GM23338 (cell line): ENCODE measurements around the gene FAHD1. TPM values are rescaled to one million over a fixed set of nuclear protein-coding genes. Genes with fewer than 3 reads are reported as not detected.

Experiments
- ATAC-seq: fragments of 200-7000 bp; cut with Tn5 transposase; 3 replicates; pipeline ENCODE4 v1.9.1; 2020
- DNase-seq: peaks from one replicate; pipeline ENCODE4 v3.0.0-alpha.2; 2015; ENCODE audit warnings: low spot score
- H2AFZ ChIP-seq: fragments of 200-600 bp; sonication (generic); 2 replicates; pipeline ENCODE4 v1.8.0; 2016; ENCODE audit warnings: antibody characterized with exemption, mild to moderate bottlenecking, moderate library complexity
- H3F3A ChIP-seq: fragments of 200-600 bp; sonication (generic); replicated peaks from 2 replicates; pipeline ENCODE4 v1.8.0; 2017; ENCODE audit warnings: antibody characterized with exemption, mixed run types, low read depth
- H3K27ac ChIP-seq: fragments of 200-600 bp; sonication (generic); 2 replicates; pipeline ENCODE4 v1.6.1; 2016; ENCODE audit warnings: low read depth
- H3K27me3 ChIP-seq: fragments of 200-600 bp; sonication (generic); 2 replicates; pipeline ENCODE4 v1.8.0; 2016; ENCODE audit warnings: mild to moderate bottlenecking, mixed run types, moderate library complexity; ENCODE audit not compliant: insufficient read depth
- H3K36me3 ChIP-seq: fragments of 200-600 bp; sonication (generic); 2 replicates; pipeline ENCODE4 v1.8.0; 2016; ENCODE audit warnings: mild to moderate bottlenecking; ENCODE audit not compliant: insufficient read depth
- H3K4me1 ChIP-seq: fragments of 200-600 bp; sonication (generic); 2 replicates; pipeline ENCODE4 v1.8.0; 2016; ENCODE audit warnings: mild to moderate bottlenecking, moderate library complexity; ENCODE audit not compliant: insufficient read depth
- H3K4me2 ChIP-seq: fragments of 200-600 bp; sonication (generic); 2 replicates; pipeline ENCODE4 v1.7.1; 2017; ENCODE audit warnings: mixed run types
- H3K4me3 ChIP-seq: fragments of 200-600 bp; sonication (generic); 2 replicates; pipeline ENCODE4 v1.6.1; 2016; ENCODE audit warnings: mixed run types
- H3K79me2 ChIP-seq: fragments of 200-600 bp; sonication (generic); replicated peaks from 2 replicates; pipeline ENCODE4 v1.8.0; 2017; ENCODE audit warnings: mild to moderate bottlenecking; ENCODE audit not compliant: insufficient read depth
- H3K9me2 ChIP-seq: fragments of 200-600 bp; sonication (generic); 2 replicates; pipeline ENCODE4 v1.8.0; 2017; ENCODE audit not compliant: insufficient read depth
- H4K20me1 ChIP-seq: fragments of 200-600 bp; sonication (generic); replicated peaks from 2 replicates; pipeline ENCODE4 v1.8.0; 2017; ENCODE audit warnings: mild to moderate bottlenecking; ENCODE audit not compliant: insufficient read depth
- H3K27ac Mint-ChIP-seq: 2 replicates; pipeline ENCODE4 v1.8.0; 2020; ENCODE audit warnings: inconsistent platforms, mild to moderate bottlenecking, moderate library complexity, mixed read lengths
- H3K27me3 Mint-ChIP-seq: 3 replicates; pipeline ENCODE4 v1.8.0; 2022; ENCODE audit warnings: low read depth, mild to moderate bottlenecking, moderate library complexity, mixed read lengths, inconsistent platforms; ENCODE audit not compliant: insufficient read depth, poor library complexity
- H3K36me3 Mint-ChIP-seq: 3 replicates; pipeline ENCODE4 v1.8.0; 2021; ENCODE audit warnings: low read depth, mild to moderate bottlenecking, inconsistent platforms, moderate library complexity, mixed read lengths
- H3K4me1 Mint-ChIP-seq: 3 replicates; pipeline ENCODE4 v1.8.0; 2020; ENCODE audit warnings: mild to moderate bottlenecking, inconsistent platforms, mixed read lengths
- H3K4me3 Mint-ChIP-seq: 3 replicates; pipeline ENCODE4 v1.8.0; 2021; ENCODE audit warnings: moderate library complexity, mild to moderate bottlenecking, inconsistent platforms, mixed read lengths
- H3K9me3 Mint-ChIP-seq: 3 replicates; pipeline ENCODE4 v1.8.0; 2020; ENCODE audit warnings: moderate library complexity, mild to moderate bottlenecking, inconsistent platforms, mixed read lengths
- CREB1 ChIP-seq: fragments of 250-450 bp; sonication (Bioruptor Pico); IDR thresholded peaks from 2 replicates; pipeline ENCODE4 v1.5.0; 2020; ENCODE audit warnings: low read depth, mild to moderate bottlenecking, moderate library complexity
- EZH2phosphoT487 ChIP-seq: fragments of 200-600 bp; sonication (generic); IDR thresholded peaks from one replicate; pipeline ENCODE4 v1.8.1; 2018; ENCODE audit warnings: antibody characterized with exemption; ENCODE audit not compliant: unreplicated experiment
- JUNB ChIP-seq: IDR thresholded peaks from one replicate; pipeline ENCODE4 v1.6.1; 2016; ENCODE audit warnings: antibody characterized with exemption; ENCODE audit not compliant: unreplicated experiment
- NANOG ChIP-seq: IDR thresholded peaks from 2 replicates; pipeline ENCODE4 v1.6.1; 2016; ENCODE audit warnings: antibody characterized with exemption, borderline replicate concordance
- POLR2AphosphoS5 ChIP-seq: IDR thresholded peaks from 2 replicates; pipeline ENCODE4 v1.6.1; 2016; ENCODE audit warnings: antibody characterized with exemption, low read depth
- STAT1 ChIP-seq: IDR thresholded peaks from one replicate; pipeline ENCODE4 v1.6.1; 2016; ENCODE audit warnings: antibody characterized with exemption; ENCODE audit not compliant: unreplicated experiment
- ZNF114 ChIP-seq: fragments of 250-450 bp; sonication (Bioruptor Pico); IDR thresholded peaks from 2 replicates; pipeline ENCODE4 v1.5.0; 2020; ENCODE audit warnings: mild to moderate bottlenecking, moderate library complexity
- ZNF331 ChIP-seq: fragments of 250-450 bp; sonication (Bioruptor Pico); IDR thresholded peaks from 2 replicates; pipeline ENCODE4 v1.5.0; 2020; ENCODE audit warnings: low read depth, mild to moderate bottlenecking, moderate library complexity
- polyA plus RNA-seq: library from polyadenylated mRNA; unstranded; fragments of >200 nt; fragmentation: Nextera tagmentation; extraction: Ambion mirVana; gene quantifications from 2 replicates; pipeline ENCODE4 v1.2.1, GENCODE V29; 2016
- total RNA-seq: library from RNA; depleted of rRNA; stranded (reverse); fragments of >200 nt; shearing (Covaris generic); gene quantifications from 2 replicates; pipeline ENCODE4 v1.2.3, GENCODE V29; 2014
- TF ChIP-seq, protein P1 (sequence below): fragments of 250-450 bp; sonication (Bioruptor Pico); IDR thresholded peaks from 2 replicates; pipeline ENCODE4 v1.5.0; 2020; ENCODE audit warnings: mild to moderate bottlenecking, moderate library complexity
- TF ChIP-seq, protein P2 (sequence below), 2 experiments: fragments of 200-600 bp in 1 of 2; sonication (generic) in 1 of 2; conservative IDR thresholded peaks; 2 replicates each; pipeline versions ENCODE4 v1.5.1 to v1.6.1; 2016 to 2017; ENCODE audit warnings: antibody characterized with exemption in 2 of 2, low read depth in 2 of 2, mild to moderate bottlenecking in 2 of 2, moderate library complexity in 1 of 2
- TF ChIP-seq, protein P3 (sequence below): IDR thresholded peaks from 2 replicates; pipeline ENCODE4 v1.6.1; 2016; ENCODE audit warnings: antibody characterized with exemption

FAHD1 gene
- total and polyA plus RNA-seq, 2 experiments from 2014 or later = 21.0 to 23.9 TPM

DNA sequence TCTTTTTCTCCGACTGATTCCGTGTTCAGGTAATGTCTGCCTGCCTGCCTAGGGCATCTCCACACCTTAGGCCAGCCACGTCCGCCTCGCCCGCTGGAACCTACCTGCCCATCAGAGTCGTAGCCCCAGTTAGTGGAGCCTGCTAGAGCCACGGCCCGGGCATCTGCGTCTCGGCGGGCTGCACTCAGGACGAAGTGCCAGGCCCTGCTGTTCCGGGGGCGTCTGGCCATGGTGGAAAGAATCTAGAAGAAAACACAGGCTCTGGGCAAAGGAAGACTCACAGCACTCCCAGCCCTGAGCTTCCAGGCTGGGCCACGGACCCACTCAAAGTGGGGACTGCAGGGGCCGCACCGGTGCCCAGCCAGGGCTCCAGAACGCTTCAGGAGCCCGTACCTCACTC lies 45.8 kb upstream of the FAHD1 start:
- Histone ChIP-seq H3K79me2 (peaks cover 32% of the 10 kb centered on the region), H4K20me1 (peaks cover 27% of the 10 kb centered on the region), H3K9me2 (no peaks in the 10 kb centered on the region), H3K4me3 (peak overlapping the region; percentile 98), H3K36me3 (no peaks in the 10 kb centered on the region), H3F3A (0 out of 2 replicates have a peak, but pooled peaks cover 3% of the 10 kb centered on the region), H3K27me3 (no peaks in the 10 kb centered on the region), H3K4me2 (peak overlapping the region; percentile 95), H3K4me1 (peaks cover 4% of the 10 kb centered on the region; the same call in 1 of the 2 replicates), H3K27ac (no peak overlapping the region), H2AFZ (no peak overlapping the region)
- peaks cover 16% of the 10 kb centered on the region; the same call in 2 of the 3 replicates for H3K36me3 Mint-ChIP-seq
- ATAC-seq (no peak), DNase-seq (no peak)
- H3K9me3 Mint-ChIP-seq = peaks cover 7% of the 10 kb centered on the region; the same call in 1 of the 3 replicates
- TF ChIP-seq POLR2AphosphoS5 = peak; percentile 1; the same call in 1 of the 2 replicates
- no peak for TF ChIP-seq NANOG
- H3K27me3 Mint-ChIP-seq = peaks cover 37% of the 10 kb centered on the region
- peak overlapping the region; percentile 86 for H3K4me3 Mint-ChIP-seq
- H3K4me1 Mint-ChIP-seq = peaks cover 5% of the 10 kb centered on the region
- H3K27ac Mint-ChIP-seq = peak overlapping the region; percentile 92; the same call in 1 of the 2 replicates

DNA sequence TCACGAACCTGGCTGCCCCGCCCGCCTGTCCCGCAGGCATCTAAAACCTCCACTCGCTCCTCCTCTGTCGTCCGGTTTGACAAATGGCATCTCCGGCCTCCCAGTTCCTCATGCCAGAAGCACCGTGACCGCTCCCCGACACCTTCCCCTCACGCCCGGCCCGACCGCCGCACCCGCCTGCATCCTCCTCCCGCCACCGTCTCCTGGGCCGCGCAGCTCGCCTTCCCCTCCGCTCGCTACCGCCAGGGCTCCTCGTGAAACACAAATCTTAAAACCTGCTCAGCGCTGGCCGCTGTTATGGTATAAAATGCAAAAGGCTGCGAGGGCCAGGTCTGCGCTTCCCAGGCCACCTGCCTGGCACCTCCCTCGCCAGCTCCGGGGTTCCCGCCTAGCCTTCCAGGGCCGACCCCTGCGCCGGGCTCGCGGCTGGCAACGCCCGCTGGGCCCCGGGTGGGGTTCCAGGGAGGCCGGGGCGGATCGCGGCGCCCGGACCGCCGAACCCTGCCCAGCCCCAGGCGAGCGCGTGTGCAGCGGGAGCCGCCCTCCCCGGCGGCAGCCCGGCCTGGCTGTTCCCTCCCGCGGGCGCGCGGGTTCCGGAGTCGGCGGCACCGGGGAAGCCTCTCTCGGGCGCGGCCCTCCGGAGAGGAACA lies 45.1 kb upstream of the FAHD1 start:
- no peaks in the 10 kb centered on the region for H3K36me3 ChIP-seq
- H3K27me3 ChIP-seq = no peaks in the 10 kb centered on the region
- H3K27ac Mint-ChIP-seq = peak overlapping the region; percentile 92
- 0 out of 2 replicates have a peak, but pooled peaks cover 3% of the 10 kb centered on the region for H3F3A ChIP-seq
- H3K27me3 Mint-ChIP-seq = peaks cover 37% of the 10 kb centered on the region
- DNase-seq (peak; percentile 63), ATAC-seq (no peak; the same call in 1 of the 3 replicates)
- peaks cover 12% of the 10 kb centered on the region; the same call in 2 of the 3 replicates for H3K36me3 Mint-ChIP-seq
- no peaks in the 10 kb centered on the region for H3K9me2 ChIP-seq
- H3K4me3 Mint-ChIP-seq = peak overlapping the region; percentile 90
- H3K4me1 Mint-ChIP-seq = peaks cover 5% of the 10 kb centered on the region
- no peak overlapping the region for H2AFZ ChIP-seq
- no peak overlapping the region for H3K27ac ChIP-seq
- H3K4me3 ChIP-seq = peak overlapping the region; percentile 98
- peak overlapping the region; percentile 95 for H3K4me2 ChIP-seq
- H3K79me2 ChIP-seq = peaks cover 35% of the 10 kb centered on the region
- H3K9me3 Mint-ChIP-seq = peaks cover 7% of the 10 kb centered on the region; the same call in 1 of the 3 replicates
- H3K4me1 ChIP-seq = peaks cover 4% of the 10 kb centered on the region; the same call in 1 of the 2 replicates
- peaks cover 27% of the 10 kb centered on the region for H4K20me1 ChIP-seq
- no peak for TF ChIP-seq POLR2AphosphoS5
- no peak for TF ChIP-seq ZNF114 (CRISPR knock-in tag)
- TF ChIP-seq NANOG = no peak
- TF ChIP-seq ZNF331 (CRISPR knock-in tag) = no peak
- TF ChIP-seq, protein P1, sequence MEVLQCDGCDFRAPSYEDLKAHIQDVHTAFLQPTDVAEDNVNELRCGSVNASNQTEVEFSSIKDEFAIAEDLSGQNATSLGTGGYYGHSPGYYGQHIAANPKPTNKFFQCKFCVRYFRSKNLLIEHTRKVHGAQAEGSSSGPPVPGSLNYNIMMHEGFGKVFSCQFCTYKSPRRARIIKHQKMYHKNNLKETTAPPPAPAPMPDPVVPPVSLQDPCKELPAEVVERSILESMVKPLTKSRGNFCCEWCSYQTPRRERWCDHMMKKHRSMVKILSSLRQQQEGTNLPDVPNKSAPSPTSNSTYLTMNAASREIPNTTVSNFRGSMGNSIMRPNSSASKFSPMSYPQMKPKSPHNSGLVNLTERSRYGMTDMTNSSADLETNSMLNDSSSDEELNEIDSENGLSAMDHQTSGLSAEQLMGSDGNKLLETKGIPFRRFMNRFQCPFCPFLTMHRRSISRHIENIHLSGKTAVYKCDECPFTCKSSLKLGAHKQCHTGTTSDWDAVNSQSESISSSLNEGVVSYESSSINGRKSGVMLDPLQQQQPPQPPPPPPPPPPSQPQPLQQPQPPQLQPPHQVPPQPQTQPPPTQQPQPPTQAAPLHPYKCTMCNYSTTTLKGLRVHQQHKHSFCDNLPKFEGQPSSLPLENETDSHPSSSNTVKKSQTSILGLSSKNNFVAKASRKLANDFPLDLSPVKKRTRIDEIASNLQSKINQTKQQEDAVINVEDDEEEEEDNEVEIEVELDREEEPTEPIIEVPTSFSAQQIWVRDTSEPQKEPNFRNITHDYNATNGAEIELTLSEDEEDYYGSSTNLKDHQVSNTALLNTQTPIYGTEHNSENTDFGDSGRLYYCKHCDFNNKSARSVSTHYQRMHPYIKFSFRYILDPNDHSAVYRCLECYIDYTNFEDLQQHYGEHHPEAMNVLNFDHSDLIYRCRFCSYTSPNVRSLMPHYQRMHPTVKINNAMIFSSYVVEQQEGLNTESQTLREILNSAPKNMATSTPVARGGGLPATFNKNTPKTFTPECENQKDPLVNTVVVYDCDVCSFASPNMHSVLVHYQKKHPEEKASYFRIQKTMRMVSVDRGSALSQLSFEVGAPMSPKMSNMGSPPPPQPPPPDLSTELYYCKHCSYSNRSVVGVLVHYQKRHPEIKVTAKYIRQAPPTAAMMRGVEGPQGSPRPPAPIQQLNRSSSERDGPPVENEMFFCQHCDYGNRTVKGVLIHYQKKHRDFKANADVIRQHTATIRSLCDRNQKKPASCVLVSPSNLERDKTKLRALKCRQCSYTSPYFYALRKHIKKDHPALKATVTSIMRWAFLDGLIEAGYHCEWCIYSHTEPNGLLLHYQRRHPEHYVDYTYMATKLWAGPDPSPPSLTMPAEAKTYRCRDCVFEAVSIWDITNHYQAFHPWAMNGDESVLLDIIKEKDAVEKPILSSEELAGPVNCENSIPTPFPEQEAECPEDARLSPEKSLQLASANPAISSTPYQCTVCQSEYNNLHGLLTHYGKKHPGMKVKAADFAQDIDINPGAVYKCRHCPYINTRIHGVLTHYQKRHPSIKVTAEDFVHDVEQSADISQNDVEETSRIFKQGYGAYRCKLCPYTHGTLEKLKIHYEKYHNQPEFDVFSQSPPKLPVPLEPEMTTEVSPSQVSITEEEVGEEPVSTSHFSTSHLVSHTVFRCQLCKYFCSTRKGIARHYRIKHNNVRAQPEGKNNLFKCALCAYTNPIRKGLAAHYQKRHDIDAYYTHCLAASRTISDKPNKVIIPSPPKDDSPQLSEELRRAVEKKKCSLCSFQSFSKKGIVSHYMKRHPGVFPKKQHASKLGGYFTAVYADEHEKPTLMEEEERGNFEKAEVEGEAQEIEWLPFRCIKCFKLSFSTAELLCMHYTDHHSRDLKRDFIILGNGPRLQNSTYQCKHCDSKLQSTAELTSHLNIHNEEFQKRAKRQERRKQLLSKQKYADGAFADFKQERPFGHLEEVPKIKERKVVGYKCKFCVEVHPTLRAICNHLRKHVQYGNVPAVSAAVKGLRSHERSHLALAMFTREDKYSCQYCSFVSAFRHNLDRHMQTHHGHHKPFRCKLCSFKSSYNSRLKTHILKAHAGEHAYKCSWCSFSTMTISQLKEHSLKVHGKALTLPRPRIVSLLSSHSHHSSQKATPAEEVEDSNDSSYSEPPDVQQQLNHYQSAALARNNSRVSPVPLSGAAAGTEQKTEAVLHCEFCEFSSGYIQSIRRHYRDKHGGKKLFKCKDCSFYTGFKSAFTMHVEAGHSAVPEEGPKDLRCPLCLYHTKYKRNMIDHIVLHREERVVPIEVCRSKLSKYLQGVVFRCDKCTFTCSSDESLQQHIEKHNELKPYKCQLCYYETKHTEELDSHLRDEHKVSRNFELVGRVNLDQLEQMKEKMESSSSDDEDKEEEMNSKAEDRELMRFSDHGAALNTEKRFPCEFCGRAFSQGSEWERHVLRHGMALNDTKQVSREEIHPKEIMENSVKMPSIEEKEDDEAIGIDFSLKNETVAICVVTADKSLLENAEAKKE (CRISPR knock-in tag) = no peak
- TF ChIP-seq, protein P2, sequence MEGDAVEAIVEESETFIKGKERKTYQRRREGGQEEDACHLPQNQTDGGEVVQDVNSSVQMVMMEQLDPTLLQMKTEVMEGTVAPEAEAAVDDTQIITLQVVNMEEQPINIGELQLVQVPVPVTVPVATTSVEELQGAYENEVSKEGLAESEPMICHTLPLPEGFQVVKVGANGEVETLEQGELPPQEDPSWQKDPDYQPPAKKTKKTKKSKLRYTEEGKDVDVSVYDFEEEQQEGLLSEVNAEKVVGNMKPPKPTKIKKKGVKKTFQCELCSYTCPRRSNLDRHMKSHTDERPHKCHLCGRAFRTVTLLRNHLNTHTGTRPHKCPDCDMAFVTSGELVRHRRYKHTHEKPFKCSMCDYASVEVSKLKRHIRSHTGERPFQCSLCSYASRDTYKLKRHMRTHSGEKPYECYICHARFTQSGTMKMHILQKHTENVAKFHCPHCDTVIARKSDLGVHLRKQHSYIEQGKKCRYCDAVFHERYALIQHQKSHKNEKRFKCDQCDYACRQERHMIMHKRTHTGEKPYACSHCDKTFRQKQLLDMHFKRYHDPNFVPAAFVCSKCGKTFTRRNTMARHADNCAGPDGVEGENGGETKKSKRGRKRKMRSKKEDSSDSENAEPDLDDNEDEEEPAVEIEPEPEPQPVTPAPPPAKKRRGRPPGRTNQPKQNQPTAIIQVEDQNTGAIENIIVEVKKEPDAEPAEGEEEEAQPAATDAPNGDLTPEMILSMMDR (conservative IDR thresholded peaks at IDR 0.05; ENCODE audit: low read depth in 2 of 2) = no peak
- no peak for TF ChIP-seq STAT1
- TF ChIP-seq EZH2phosphoT487 = no peak
- TF ChIP-seq JUNB = no peak
- TF ChIP-seq, protein P3, sequence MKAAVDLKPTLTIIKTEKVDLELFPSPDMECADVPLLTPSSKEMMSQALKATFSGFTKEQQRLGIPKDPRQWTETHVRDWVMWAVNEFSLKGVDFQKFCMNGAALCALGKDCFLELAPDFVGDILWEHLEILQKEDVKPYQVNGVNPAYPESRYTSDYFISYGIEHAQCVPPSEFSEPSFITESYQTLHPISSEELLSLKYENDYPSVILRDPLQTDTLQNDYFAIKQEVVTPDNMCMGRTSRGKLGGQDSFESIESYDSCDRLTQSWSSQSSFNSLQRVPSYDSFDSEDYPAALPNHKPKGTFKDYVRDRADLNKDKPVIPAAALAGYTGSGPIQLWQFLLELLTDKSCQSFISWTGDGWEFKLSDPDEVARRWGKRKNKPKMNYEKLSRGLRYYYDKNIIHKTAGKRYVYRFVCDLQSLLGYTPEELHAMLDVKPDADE = no peak
- TF ChIP-seq CREB1 (CRISPR knock-in tag) = no peak
